ENCODE data around the gene RAB29.
"Not testable (repeated sequence)": the region's sequence is repeated elsewhere in the genome, so short reads cannot be mapped to it uniquely, and the experiment has no call there.

RAB29 gene, protein sequence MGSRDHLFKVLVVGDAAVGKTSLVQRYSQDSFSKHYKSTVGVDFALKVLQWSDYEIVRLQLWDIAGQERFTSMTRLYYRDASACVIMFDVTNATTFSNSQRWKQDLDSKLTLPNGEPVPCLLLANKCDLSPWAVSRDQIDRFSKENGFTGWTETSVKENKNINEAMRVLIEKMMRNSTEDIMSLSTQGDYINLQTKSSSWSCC

DNA sequence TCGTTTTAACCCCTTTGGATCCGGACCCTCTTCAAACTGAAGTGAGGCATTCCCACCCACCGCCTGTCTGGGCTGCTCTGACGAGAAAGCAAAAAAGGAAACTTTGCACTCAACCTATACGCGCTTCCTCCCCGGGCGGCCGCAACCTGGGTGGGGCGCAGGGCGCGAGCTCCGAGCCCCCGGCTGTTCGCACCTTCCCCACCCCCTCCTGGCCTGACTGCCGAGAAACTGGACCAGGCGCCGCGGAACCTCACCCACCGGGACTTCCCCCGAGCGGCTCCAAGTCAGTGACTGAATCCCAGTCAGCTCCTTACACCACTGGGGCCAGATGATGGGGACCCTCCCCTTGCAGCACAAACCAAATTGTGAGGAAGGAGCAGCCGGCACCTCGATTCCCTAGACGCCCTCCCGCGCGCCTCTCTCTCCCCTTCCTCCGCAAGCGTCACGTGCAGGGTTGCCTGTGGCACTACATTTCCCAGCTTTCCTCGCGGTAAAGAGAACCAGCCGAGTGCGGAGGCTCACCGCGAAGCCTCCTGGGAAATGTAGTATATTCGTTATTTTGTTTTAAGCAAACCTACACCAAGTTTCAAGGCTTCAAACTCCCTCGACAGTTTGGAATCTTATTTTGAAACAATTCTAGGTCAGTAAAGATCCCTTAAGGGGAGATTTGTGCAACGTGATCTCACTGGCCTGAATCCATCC is at the start of gene RAB29:
TSS of gene RAB29 (minus strand) at position 468 of the 702 bp plus-strand sequence. CDS start 526 bp downstream, outside the sequence.
- DNase-seq: peak; percentile 84 to 85

DNA sequence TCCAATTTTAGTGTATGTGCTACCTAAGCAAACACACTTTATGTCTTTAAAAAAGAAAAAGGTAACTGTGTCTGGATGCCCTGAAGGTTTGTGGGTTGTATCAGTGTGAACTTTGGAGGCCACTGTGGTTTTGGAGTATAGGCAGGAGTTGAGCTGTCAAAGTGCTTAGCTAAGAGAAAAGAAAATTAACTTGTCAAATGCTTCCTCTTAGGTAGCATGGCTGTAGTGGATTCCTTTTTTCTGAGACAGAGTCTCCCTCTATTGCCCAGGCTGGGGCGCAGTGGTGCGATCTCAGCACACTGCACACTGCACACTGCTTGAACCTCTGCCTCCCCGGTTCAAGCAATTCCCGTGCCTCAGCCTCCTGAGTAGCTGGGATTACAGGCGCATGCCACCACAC is 48.9 kb upstream of the RAB29 start:
- DNase-seq: no peak

DNA sequence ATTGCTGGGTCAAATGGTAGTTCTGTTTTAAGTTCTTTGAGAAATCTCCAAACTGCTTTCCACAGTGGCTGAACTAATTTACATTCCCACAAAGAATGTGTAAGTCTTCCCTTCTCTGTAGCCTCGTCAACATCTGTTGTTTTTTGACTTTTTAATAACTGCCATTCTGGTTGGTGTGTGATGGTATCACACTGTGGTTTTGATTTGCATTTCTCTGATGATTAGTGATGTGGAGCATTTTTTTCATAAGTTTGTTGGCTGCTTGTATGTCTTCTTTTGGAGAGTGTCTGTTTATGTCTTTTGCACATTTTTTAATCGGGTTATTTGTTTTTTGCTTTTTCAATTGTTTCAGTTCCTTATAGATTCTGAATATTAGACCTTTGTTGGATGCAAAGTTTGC is 48.0 kb upstream of the RAB29 start:
- DNase-seq: not testable (repeated sequence)

DNA sequence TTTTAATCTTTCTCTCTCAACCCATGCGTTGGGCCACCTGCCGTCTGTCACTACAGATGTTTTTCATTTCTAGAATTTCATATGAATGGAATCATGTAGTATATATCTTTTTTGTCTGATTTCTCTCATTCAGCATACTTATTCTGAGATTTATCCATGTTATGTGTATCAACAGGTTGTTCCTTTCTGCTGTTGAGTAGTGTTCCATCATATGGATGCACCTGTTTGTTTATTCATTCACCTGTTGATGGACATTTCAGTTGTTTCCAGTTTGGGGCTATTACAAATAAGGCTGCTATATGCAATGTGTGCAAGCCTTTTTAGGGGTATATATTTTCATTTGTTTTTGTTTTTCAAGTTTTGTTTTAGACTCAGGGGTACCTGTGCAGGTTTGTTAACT is 47.1 kb upstream of the RAB29 start:
- no peak for DNase-seq

DNA sequence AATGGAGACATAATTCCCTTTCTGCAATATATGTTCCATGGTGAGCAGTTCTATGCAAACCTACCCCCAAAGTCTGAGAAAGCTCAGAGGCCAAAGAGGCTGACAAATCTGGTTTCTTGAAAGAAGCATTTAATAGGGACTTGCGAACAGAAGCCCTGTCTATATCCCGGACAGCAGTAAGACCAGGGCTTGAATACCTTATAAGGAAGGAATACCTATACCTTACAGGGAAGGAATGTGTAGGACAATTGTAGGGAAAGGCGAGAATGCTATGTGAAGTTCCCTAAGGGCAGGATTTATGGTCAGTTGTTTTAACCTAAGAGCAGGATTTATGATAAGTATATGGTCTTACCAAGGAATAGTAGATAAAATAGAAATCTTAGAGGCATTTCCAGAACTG is 42.7 kb upstream of the RAB29 start:
- DNase-seq: no peak

DNA sequence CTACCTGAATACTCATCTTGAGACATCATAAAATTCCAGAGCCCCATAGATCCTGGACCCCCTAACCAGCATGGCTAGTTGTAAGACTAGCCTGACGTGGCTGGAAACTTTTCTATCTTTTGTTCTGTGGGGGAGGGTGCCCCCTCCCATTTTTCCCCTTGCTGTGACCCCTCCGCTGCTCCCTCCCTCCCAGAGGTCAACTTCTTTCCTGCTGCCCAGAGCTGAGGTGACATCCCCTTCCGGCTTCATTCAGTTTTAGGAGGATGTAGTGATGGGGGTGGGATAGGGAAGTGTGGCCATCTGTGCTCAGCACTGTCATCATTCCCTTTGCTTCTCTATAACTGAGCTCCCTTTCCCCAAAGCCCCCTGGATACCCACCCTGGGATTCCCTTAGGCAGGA is 42.1 kb upstream of the RAB29 start:
- DNase-seq: no peak

DNA sequence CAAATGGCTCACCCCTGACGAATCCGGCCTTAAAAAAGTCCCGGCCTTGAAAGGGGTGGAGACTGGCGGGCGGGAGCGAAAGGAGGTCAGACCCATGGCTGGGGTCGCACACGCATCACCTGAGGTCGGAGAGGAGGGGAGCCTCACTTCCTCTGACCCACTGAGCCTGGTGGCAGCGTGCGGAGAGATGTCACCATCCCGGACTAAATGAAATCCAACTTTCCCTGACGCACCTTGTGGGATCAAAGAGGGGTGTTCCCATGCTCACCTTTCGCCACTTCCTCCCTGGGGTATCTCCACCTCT is 38.4 kb upstream of the RAB29 start:
- no peak for DNase-seq

DNA sequence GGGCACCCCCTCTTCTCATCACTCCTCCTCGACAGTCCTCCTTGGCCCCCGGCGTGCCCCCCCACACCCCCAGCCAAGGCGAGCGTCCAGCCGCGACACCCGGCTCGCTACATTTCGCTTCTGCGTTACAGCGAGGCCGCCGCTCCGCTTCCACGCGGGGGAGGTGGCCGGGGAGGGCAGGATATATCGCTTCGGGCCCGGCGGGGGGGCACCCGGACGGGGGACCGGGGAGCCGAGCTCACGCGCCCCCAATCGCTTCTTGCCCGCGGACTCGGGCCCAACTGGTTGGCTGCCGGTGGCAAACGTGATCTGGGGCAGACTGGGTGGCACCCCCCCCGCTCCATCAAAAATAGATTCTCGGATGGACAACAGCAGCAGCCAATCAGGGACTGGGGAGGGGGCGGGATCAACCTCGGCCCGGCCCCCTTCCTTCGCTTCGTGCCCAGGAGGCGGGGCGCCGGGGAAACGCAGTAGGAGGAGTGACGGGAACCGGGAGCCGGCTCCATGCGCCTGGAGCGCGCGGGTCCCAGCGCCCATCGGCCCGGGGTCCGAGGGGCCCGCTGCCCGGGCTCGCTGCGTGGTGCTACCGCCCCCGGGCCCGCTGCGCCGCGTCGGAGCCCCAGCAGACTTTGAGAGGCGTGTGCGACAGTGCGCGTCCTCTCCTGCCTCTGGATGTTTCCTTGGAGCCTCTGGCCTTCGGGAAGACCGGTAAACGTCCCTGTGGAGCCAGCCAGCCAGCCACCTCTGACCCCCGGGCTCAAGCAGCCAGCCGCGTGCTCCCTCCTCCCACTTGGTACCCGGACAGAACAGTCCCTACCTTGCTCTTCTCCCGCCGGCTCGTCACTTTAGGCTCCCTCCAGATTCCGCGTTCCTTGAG is 37.8 kb upstream of the RAB29 start, which contains the start of gene SLC41A1:
TSS of gene SLC41A1 (minus strand) at position 321 of the 877 bp plus-strand sequence. CDS start 2,757 bp downstream, outside the sequence.
- DNase-seq: peak; percentile 93 to 94

DNA sequence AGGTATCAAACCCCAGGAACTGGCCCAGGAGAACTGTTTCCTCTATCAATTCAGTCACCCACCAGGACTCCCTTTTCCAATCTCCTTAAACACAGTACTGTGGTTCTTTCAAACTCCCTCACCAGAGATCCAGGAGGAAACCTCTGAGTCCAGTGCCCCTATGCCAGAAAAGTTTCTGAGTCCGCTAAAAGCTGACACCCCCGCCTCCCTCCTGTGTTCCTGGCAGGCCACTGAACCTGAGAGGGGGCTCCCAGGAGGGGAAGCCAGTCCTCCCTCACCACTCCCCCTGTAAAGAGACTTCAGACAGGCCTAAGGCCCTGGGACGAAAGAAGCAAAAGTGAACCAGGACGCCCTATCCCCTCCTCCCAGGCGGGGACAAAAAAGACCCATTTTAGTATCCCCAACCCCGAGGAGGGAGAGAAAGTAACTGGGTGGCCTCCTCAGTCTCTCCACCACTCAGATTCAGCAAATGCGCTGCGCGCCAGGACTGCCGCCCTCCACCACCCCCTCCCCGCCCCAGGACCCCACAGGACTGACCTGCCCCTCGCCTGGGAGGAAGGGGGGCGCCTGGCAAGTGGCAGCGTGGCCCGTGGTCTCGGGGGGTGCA is 37.1 kb upstream of the RAB29 start:
- DNase-seq: peak; percentile 45 to 55

DNA sequence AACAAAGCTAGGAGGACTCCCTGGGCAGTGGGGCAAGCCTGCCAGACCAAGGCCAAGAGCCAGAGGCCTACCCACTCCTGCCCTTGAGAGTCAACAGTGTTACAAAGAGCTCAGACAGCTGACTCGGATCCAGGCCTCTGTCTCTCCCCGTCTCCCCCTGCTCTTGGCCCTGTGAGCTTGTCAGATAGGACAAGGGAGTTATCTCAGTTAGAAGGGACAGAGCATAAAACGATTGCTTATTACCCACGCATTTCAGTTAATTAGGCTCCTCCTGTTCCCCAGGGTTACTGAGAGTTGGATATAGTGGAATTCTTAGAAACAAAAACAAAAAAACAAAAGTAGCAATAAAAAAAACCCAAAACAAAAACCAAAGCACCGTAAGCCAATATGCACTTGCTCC is 36.4 kb upstream of the RAB29 start:
- DNase-seq: no peak

DNA sequence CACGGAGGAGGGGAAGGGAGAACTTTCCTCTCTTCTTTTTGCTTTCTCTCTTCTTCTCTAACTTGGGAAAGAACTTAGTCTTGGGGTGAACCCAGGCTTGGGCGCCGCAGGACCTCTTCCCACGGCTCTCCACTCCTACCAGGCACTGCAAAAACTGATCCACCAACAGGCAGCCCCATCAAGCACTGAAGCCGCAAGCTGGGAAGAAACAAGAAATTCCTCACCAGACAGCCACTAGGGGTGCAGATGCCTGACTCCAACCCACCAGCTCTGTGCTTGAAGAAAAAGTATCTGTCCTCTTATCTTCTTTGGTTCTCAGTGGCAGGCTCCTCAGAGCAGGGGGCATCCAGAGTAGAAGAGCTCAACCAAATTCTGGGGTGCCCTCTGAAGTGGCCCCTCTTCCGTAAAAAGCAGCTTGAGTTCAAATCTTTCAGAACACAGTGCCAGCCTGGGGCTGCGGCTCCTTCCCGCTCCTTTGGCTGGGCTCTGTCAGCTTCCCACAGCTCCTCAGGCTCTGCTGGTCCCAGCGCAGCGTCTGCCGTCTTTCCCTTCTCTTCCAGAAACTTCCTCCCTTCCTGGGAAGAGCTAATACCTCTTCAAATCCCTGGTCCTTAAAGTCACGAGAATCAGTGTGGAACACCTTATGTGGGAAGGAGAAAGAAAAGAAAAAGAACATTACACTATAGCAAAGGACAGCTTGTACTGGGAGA is 35.3 kb upstream of the RAB29 start:
- DNase-seq: no peak

DNA sequence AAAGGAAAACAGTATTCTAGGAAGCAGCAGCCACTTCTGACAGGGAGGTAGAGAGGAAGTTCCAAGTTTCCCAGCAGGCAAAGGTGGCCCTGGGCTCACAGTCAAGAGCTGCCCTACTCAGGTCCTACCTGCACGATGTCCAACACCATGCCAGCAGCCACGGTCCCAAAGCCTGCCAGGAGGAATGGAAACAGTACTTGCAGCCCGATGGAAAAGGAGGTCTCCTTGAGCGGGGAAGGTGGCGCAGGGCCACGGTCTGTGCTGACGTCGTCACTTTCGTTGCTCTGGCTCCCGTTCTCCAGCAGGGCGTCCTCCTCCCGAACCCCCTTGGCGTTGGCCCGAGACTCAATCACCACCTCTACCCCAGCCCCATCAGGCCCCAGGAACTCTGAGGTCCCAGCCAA is 34.7 kb upstream of the RAB29 start:
- DNase-seq: no peak

DNA sequence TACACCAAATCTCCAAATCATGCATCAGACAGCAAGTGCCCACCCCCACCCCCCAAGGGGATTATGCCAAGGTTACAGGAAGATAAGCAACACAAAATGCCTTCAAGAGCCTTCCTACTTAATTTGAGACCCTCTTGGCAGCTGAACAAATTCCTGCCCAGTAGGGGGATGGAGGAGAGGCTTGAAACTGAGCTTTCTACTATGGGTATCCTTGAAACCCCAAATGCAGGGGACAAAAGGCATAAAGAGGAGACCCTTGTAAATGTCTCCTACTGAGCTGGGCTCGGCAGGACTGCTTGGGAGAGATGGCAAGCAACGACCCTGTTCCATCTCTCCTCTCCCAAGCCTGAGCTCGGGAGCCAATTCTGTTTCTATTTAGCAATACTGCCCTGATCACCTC is 34.2 kb upstream of the RAB29 start:
- no peak for DNase-seq

DNA sequence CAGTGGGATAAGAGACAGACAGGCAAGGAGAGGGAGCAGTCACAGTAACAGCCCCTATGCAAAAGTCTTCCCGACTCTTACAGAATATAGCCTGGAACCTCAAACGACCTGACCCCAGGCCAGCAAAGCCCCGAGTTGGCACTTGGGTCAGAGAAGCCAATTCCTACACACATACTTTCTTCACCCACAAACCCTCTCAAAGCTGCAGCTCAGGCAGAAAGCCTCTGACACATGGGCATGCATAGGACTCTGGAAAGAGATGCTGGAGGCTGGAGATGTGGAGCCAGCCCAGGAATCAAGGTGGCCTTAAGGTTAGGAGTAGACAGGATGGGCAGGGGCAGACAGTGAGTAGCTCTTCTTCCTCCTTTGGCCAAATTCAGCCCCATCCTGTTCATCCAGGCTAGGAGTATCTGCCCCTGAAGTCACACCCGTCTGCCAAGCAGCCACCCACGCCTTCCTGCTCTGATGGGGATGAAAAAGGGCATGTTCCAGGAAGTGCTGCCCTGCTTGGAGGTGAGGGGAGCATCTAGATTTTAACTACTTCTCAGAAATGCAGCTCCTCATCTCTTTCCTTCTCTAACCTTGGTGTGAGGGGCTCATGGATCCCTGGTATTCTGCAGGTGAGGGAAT is 29.9 kb upstream of the RAB29 start:
- peak; percentile 65 to 74 for DNase-seq

DNA sequence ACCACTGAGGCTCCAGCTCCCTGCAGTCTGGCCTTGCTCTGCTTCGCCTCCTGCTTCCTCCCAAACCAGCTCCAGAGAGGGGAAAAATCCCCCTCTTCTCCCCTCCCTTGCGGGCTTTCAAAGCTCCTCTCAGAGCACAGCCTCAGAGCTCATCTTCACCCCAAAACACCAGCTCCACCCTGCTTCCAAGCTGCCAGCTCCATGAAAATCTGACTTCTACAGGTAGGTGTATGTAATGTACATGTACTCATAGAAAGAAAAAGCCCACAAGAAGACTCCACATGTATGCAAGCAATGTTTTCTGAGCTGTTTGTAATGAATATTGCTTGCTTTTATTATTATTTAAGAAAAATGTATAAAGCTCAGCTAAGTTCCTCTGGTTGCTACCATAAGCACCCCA is 29.3 kb upstream of the RAB29 start:
- DNase-seq: no peak

DNA sequence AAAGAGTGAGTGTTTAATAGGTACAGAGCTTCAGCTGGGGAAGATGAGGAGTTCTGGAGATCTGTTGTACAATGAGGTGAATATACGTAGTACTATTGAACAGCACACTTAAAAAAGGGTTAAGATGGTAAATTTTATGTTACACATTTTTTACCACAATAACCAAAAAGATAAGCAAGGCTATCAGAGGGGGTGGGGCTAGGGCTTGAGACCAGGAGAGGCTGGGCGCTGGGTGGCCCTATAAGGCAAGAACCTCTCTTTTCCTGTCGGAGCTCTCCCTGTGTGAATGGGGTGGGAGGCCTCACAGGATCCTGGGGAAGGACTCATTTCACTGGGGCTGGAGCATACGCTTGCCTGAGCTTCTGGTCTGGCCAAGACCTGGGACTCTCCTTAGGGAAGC is 28.7 kb upstream of the RAB29 start:
- DNase-seq: no peak

DNA sequence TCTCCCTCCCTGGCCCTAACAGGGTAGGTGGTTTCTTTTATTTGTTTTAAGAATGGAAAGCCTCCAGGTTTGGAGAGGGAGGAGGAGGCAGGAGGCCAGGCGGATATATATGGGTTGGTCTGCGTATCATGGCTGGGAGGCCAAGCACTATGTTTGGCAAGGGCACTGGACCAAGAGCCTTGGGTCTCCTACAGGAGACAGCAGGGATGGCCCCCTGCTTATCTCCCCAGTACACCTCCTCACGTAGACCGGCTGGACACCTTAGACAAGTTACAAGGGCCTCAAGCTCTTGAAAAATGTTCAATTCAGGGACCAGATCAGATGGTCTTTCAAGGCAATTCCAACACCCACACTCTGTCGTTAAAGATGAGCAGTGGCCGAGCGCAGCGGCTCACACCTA is 26.8 kb upstream of the RAB29 start:
- no peak for DNase-seq

DNA sequence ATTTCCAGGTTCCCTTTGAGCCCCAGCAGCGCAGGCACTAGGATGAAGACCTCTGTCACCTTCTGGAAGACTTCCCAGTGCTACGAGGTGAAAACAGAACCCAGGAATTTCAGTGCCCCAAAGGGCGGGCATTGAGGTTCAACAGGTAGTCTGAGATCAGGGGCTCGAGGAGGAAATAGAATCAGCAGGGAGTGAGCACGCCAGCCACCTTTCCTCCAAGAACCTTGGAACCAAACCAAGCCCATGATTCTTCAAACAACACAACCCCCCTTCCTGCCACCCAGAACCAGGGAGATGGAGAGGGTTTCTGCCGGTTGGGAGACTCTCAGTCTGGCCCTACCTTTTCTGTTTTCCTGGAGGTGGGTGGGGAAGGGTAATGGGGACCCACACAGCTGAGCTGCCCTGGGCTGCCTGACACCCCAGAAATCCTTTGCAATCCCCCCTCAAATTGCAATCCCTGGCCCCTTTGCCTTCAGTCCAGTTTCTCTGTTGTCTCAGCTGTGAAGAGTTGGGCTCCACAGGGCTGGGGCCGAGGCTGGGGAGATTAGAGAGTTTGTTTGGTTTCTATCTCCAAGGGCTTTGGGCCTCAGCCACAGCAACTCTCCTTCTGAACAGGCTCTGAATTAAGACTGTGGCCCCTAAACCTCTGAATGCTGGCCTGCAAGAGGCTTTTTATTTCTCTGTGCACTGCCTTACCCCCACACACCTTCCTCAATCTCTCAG is 25.9 kb upstream of the RAB29 start:
- DNase-seq: no peak

DNA sequence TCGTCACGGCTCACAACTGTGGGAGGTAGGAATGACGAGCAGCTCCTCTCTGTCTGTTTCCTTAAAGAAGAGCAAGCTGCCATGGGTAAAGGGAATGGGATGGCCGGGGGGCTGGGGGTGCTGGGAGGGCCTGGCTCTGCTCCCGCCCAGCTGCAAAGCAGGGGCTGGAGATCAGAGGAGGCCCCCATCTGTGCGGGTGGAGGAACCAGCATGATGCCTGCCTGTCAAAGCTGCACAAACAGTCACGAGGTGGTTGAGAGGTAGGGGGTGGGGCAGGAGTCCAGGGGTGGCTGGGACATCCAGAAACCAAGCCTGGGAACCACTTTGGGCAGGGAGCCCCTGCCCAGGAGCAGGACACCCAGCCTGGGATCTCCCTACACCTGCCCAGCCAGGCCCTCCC is 25.1 kb upstream of the RAB29 start:
- DNase-seq: no peak

DNA sequence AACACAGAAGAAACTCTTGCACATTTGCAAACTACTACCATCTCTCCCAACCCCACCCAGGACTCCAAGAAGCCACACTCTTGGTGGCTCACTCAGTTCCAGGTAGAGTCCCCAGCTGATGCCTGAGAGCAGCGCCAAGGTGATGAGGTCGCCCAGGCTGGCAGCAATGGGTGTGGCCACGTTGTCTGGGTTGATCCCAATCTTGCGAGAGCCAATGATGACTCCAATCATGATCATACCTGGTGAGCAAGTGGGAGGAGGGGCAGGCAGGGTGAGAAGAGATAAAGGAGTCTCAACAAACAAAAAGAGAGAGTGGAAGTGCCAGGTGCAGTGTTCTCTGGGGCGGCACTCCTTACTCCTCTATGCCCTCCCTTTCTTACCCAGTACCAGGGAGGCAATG is 23.3 kb upstream of the RAB29 start:
- DNase-seq: no peak

DNA sequence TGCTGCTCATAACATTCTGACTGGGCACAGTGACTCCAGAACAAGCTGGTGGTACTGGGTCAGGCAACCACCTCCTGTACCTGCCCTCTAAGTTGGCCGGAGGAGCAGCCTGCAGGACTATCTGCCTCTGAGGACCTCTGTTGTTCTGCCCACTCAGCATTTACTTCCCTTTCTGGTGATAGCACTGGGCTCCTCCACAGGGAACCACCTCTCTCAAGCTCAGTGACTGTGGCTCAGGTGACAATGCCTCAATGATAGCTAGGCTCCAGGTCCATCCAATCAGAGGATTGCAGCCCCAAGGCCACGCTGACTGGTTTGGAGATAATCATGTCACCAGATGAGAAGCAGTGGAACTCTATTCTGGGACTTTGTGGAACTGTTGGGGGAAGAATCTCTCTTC is 21.9 kb upstream of the RAB29 start:
- no peak for DNase-seq
